Jurkat, Clone E6-1 (cell line): ENCODE results near the gene NUP188.
"Not testable (repeated sequence)": the region's sequence is repeated elsewhere in the genome, so short reads cannot be mapped to it uniquely, and the experiment has no call there.

Experiments used
- DNase-seq: peaks from one replicate; pipeline ENCODE4 v3.0.0-alpha.2; 2011; ENCODE audit warnings: low read depth, low spot score
- H3K4me3 ChIP-seq: 2 replicates; pipeline ENCODE4 v1.5.1; 2011; ENCODE audit warnings: mild to moderate bottlenecking, low read length, control low read depth, moderate library complexity

Gene NUP188

DNA sequence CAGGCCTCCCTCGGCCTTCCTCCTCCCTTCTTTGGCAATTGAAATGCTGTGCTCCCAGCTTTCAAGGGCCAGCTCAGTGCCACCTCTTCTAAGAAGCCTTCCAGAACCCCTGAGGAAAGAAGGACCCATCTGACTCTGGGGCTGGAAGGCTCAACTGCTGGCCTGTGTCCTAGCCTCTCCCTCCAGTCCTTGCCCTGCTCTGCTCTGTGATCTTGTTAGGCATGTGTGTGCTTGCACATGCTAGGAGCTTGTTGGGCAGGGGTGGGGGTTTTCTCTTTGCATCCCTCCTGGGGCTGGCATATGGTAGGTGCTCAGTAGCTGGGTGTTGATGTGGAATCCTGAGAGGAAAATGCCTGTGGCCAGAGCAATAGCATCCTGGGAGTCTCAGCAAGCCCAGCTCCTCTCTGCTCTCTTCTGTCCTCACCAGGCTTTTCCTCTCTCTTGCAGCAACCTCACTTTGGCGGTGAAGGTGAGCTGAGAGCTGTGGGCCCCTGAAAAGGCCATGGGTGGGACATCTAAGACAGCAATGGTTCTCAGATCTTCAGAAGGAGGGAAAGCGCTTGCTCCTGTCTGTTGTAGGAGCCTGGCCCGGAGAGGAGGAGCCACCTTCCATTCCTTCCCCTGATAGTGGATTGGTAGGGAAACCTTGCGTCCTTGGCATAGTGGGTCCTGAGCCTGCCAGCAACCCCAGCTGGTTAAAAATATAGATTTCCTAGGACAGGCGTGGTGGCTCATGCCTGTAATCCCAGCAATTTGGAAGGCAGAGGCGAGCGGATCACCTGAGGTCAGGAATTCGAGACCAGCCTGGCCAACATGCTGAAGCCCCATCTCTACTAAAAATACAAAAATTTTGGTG, 10.0 kb upstream of the NUP188 start:
- H3K4me3 ChIP-seq = no peak overlapping the region
- no peak for DNase-seq

DNA sequence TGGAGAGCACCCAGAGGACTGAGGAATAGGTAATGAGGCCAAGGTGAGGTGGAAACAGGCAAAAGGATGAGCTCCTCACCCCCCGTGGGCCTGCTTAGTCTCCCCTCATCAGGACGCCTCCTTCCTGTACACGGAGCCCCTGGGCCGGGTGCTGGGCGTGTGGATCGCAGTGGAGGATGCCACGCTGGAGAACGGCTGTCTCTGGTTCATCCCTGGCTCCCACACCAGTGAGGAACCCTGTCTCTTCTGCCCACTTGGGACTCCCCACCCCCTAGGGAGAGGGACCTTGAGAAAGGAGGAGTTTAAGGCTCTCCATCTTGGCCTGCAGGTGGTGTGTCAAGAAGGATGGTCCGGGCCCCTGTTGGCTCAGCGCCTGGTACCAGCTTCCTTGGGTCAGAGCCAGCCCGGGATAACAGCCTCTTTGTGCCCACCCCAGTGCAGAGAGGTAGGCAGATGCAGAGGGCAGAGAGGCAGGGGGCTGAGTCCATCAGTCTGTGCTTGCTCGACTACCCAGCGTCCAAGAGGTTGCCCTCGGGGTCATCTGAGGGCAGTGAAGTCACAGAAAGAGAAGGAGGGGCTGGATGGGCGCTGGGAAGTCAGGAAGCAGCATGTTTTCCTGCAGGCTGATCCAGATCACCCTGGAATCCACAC, 7.1 kb upstream of the NUP188 start:
- H3K4me3 ChIP-seq = no peak overlapping the region
- no peak for DNase-seq

DNA sequence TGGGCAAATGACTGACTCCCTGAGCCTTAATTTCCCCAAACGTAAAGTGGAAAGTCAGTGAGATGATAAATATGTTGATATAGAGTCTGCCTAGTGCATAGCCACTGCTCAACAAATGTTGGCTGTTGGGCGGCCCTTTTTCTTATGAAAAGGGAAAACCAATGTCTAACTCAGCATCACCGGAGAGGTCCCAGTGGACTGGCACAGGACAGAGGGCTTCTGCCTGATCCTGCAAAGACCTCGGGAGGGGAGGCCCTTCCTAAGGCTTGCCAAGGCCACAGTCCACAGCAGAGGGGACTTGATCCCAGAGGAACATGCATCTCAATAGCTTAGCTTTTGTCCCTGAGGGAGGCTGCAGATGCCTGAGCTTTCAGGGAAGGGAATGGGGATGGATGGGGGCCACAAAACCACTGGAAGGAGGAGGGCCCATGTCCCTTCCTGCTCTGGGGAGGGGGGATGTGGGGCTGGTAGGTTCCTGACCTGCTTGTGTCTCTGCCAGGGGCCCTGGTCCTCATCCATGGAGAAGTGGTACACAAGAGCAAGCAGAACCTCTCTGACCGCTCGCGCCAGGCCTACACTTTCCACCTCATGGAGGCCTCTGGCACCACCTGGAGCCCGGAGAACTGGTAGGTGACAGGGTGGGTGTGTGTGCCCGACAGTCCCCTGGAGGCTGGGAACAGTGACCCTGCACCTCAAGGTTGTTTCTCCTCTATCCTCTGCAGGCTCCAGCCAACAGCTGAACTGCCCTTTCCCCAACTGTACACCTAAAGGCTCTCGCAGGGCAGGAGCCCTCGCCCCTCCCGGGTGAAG, 6.3 kb upstream of the NUP188 start:
- no peak overlapping the region for H3K4me3 ChIP-seq
- DNase-seq = no peak

DNA sequence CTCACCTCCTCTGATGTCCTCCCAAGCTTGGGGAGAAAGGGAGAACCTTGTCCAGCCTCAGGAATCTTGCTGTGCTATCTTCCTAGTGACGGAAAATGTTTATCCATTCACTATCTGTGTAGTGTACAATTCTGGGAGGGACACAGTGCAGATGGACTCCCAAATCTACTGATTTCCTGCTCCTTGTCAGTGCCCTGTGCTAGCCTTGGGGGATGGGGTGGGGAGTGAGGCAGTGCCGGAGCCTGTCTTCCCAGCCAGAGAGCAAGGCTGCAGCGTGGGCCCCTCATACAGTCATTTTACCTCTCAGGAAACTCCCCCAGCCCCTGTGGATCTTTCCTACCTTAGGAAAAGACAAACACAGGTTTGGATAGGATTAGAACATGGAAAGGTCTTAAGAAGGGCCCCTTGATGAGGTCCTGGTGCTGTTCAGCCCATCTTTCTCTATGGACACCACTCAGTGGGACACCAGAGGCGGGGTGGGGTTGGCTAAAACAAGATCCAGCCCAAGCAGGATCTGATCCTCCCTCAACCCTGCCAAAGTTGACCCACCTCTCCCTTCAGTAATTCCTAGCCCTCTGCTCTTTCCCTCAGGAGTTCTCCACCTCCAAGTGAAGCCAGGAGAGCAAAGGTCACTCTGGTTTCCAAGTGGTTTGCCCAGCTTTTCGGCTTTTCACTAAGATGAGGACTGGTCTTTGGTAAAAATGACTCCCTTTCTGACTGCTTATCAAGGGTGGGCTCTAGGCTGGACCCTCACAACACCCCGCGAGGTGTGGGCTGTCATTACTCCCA, 3.5 kb upstream of the NUP188 start:
- DNase-seq = no peak
- no peak overlapping the region for H3K4me3 ChIP-seq

DNA sequence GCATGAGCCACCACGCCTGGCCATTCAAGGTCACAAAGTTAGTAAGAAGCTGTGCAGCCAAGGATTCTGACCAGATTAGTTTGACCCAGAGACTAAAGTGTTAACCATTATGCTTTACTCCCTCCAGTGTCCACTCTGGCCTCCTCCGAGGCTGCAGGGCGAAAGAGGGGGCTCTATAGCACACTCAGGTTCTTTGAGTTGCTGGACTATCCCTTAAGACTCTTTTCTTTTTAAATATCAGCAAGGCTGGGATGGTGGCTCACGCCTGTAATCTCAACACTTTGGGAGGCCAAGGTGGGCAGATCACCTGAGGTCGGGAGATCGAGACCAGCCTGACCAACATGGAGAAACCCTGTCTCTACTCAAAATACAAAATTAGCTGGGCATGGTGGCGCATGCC, 2.5 kb upstream of the NUP188 start:
- not testable (repeated sequence) for DNase-seq, H3K4me3 ChIP-seq

DNA sequence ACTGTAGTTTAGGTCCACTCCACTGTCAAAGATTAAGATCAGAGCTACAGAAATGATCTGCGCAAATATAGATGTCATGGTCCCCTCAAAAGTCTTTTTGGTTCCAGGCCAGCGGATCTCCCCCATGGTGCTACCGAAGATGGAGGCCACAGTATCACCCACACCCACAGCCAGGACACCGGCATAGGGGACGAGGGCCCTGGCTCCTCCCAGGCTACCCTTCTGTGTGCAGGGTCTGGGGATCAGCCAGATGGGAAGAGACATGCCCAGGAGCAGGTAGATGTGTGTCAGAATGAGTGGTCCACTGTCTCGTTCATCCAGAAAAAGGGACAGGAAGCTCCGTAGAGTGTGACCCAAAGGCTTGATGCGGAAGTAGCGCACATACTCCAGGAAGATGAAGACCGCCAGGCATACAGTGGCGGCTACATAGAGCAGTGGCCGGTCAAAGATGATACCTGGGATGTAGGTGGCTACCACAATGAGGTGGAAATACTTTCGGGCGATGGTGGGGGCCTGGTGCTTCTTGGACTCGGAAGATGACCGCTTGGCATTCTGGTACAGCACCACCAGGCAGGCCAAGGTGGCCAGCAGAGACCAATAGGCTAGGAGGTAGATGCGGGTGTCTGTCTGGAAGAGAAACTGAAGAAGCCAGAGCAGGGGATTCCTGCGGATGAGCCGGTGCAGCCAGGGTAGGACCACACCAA, 1.5 kb upstream of the NUP188 start:
- DNase-seq = no peak
- no peak overlapping the region for H3K4me3 ChIP-seq

DNA sequence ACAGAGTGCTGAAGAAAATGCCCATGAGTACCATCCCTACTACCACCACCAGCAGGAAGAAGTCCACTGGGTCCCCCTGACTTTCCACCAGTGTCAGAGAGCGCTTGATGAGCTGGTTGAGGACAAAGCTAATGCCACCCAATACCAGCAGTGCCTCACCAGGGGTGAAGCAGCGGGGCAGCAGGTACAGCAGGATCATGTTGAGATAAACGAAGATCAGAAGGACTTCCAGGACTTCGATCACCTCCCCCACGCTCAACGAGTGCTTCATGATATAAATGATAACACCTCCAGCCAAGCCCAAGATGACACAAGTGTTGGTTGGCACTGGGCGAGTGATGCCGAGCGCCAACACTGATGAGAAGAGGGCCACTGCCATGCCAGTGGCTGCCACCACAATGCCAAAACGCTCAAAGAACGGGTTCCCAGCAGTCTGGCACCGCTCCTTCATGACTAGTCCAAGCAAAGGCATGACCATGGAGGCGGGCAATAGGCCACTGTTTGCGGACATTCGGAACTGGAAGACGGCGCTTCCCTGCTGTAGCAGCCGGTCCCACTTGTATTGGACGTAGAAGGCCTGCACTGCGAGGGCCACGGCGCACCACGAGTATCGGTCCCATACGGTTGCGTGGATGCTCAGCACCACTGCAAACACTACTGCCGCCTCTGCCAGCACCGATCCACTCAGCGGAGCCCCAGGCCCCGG, 775 bp upstream of the NUP188 start:
- DNase-seq = no peak
- H3K4me3 ChIP-seq = peak overlapping the region; percentile 72

DNA sequence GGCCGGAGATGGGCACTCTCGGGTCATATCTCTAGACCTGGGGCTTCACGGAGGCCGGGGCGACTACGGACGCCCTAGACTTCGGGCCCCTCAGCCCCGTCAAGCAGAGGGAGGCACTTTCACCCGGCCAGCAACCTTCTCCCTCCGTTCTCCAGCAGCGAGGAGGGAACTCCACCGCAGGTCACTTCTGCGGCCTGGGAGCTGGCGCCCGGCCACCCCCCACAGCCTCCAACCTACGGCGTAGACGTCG, 297 bp upstream of the NUP188 start:
- peak overlapping the region; percentile 72 for H3K4me3 ChIP-seq
- DNase-seq = no peak

DNA sequence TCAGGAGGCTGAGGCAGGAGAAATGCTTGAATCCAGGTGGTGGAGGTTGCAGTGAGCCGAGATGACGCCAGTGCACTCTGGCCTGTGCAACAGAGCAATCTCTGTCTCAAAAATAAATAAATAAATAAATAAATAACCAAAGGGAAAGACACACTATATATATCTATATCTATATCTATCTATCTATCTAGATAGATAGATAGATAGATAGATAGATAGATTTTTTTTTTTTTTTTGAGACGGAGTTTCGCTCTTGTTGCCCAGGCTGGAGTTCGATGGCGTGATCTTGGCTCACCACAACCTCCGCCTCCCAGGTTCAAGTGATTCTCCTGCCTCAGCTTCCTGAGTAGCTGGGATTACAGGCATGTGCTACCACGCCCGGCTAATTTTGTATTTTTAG, 13.9 kb downstream of the NUP188 start:
- DNase-seq, H3K4me3 ChIP-seq: not testable (repeated sequence)

DNA sequence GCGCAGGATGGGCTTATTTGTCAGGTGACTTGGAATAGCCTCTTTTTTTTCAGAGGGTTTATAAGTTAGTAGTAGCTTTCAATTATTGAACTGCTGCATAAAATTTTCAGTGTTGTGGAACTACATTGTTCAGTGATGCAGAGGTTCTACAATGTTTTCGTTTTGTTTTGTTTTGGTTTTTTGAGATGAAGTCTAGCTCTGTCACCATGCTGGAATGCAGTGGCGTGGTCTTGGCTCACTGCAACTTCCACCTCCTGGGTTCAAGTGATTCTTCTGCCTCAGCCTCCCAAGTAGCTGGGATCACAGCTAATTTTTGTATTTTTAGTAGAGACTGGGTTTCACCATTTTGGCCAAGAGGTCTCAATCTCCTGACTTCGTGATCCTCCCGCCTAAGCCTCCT, 22.0 kb downstream of the NUP188 start:
- no peak overlapping the region for H3K4me3 ChIP-seq
- DNase-seq = no peak

DNA sequence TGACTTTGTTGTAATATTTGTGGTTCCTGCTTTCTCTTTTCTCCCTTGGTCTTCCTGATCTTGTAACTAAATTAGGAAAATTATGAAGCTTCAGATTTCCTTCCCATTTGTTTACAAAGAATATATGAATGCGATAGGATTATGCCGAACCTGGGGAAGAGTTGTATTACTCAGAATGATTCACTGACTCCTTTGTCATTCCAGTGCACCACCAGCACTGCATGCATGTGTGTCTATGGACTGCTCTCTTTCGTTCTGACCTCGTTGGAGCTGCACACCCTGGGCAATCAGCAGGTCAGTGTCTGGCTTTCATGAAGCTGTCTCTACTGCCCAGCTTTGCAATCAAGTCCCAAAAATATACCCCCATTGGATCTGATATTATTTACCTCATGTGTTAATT, 25.5 kb downstream of the NUP188 start:
- H3K4me3 ChIP-seq = no peak overlapping the region
- DNase-seq = no peak

DNA sequence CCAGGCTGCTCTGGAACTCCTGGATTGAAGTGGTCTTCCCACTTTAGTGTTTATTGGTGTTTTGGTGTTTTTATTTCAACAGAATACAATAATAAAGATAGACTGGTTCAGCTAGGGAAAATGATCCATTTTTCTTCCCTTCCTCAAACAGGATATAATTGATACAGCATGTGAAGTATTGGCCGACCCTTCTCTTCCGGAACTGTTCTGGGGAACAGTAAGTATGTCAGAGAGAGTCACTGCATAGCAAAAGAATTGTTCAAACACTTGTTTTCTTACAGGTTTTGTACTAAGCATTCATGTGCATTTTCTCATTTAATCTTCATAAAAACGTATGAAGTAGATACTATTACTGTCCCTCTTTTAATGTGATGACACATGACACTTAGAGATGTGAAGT, 31.6 kb downstream of the NUP188 start:
- H3K4me3 ChIP-seq = no peak overlapping the region

DNA sequence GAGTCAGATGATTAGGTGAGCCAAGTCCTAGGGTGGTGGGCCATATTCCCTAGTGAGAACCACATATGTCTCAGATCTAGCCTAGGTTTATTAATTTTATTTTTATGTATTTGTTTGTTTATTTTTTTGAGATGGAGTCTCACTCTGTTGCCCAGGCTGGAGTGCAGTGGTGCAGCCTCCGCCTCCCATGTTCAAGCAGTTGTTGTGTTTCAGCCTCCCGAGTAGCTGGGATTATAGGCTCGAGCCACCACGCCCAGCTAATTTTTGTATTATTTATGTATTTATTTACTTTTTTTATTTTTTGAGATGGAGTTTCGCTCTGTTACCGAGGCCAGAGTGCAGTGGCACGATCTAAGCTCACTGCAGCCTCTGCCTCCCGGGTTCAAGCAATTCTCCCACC, 36.0 kb downstream of the NUP188 start:
- DNase-seq = no peak
- H3K4me3 ChIP-seq = no peak overlapping the region

More for the DNA sequence above, 31.6 kb downstream of the NUP188 start:
- DNase-seq = no peak

DNA sequence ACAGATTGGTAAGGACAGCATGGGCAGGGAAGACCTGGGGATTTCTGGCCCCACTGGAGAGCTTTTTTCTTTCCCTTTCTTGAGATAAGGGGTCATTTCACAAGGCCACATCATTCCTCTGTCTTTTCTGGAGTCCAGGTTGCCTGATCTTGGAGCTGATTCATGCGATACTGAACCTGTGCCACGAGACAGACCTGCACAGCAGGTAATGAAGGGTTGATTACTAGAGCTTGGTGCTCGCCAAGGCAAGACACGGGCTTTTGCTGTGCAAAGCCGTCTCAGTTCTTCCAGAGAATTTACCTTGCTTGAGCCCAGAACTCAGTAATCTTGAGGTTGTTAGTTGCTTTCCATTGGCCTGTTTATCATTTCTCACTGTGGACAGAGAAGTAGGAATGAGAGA, 39.2 kb downstream of the NUP188 start:
- DNase-seq = no peak

DNA sequence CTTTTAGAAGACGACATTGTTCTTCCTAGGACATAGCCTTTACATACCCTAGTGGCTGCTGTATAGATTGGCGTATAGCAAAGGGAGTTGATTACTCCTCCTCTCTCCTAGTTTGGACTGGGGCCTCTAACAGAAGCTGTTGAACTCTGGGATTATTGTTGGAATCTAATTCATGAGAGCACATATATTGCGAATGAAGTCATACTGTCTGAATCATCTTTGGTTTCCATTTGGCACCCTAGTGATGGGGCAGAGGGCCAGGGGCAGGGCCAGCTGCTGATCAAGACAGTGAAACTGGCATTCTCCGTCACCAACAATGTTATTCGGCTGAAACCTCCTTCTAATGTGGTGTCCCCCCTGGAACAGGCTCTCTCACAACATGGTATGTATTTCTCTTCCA, 40.3 kb downstream of the NUP188 start:
- no peak overlapping the region for H3K4me3 ChIP-seq
- DNase-seq = no peak

More for the DNA sequence above, 39.2 kb downstream of the NUP188 start:
- H3K4me3 ChIP-seq = no peak overlapping the region

DNA sequence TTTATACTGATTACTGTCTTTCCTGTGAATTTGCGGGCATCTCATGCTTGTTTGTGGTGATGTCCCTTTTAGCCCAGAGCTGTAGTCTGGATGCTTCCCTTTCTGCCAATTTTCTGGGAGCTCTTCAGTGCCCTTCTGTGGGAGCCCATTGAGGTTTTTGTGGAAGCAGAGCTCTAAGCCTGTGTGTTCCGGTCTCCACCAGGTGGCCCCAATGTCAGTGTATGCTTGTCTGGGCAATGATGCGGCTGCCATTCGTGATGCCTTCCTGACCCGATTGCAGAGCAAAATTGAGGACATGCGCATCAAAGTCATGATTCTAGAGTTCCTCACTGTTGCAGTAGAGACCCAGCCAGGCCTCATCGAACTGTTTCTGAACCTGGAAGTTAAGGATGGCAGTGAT, 45.5 kb downstream of the NUP188 start:
- DNase-seq = peak; percentile 41

DNA sequence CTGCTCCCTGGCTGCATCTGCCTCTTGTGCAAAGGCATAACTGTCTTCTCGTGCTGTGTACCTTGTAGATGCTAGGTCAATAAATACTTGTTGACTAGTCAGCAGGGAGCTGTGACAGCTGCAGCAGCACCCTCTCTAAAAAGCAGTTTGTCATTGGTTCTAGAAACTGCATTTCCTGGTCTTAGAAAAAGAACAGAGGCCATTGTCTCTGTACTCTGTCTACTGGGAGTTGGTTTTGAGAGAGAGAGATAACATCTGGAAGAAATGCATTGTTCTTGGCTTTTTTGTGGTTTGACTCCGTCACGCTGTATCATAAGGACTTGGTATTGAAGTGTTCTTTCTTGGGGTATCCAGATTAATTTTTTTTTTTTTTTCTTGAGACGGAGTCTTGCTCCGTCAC, 48.3 kb downstream of the NUP188 start:
- no peak overlapping the region for H3K4me3 ChIP-seq
- DNase-seq = peak; percentile 86

More for the DNA sequence above, 45.5 kb downstream of the NUP188 start:
- H3K4me3 ChIP-seq = no peak overlapping the region

DNA sequence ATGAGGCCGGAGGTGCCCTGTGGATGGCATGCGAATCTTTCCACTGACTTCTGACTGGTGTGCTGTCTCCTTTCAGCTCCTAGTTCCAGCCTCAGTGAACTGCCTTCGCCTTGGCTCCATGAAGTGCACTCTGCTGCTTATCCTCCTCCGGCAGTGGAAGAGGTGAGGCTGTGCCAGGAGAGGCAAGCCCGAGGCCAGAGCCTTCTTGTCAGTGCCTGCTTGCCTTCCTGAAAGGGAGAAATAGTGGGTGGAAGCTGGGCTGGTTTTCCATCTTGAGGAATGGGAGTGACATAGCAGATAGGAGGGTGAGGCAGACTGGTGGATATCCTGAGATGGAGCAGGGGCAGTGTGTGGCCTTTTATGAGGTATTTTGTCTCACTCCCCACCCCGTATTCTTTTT, 51.0 kb downstream of the NUP188 start:
- H3K4me3 ChIP-seq = no peak overlapping the region
- no peak for DNase-seq
